Measurements from ENCODE around the gene RAF1.
"Not testable (repeated sequence)": the region's sequence is repeated elsewhere in the genome, so short reads cannot be mapped to it uniquely, and the experiment has no call there.

The RAF1 gene

GRCh38 chr3:12559520-12559919 lies 104.4 kb downstream of the RAF1 start:
- DNase-seq (ENCODE audit: low read depth), result no peak

- no peak for DNase-seq (ENCODE audit: low read depth)
Observed at GRCh38 chr3:12558706-12559105, 105.2 kb downstream of the RAF1 start.

GRCh38 chr3:12557473-12558100 lies 106.3 kb downstream of the RAF1 start:
- DNase-seq (ENCODE audit: low read depth), result peak; percentile 72

- DNase-seq (ENCODE audit: low read depth), result peak; percentile 78
Observed at GRCh38 chr3:12556690-12557472, 107.0 kb downstream of the RAF1 start, which contains the start of gene MKRN2. Gene MKRN2, plus strand, starts transcription at chr3:12557087. Its CDS starts 64 bp downstream, at chr3:12557151.

- DNase-seq (ENCODE audit: low read depth), result no peak
Observed at GRCh38 chr3:12556314-12556689, 107.6 kb downstream of the RAF1 start.

- DNase-seq (ENCODE audit: low read depth), result peak; percentile 18
Observed at GRCh38 chr3:12553921-12554391, 110.0 kb downstream of the RAF1 start.

- no peak for DNase-seq (ENCODE audit: low read depth)
Observed at GRCh38 chr3:12549971-12550760, 113.8 kb downstream of the RAF1 start.

- DNase-seq (ENCODE audit: low read depth), result peak; percentile 6
Observed at GRCh38 chr3:12545473-12545791, 118.5 kb downstream of the RAF1 start, which contains the start of gene MKRN2OS. Gene MKRN2OS, minus strand, starts transcription at chr3:12545499. Its CDS starts 35 bp downstream, at chr3:12545464.

GRCh38 chr3:12544652-12545472 lies 119.1 kb downstream of the RAF1 start:
- no peak for DNase-seq (ENCODE audit: low read depth)

GRCh38 chr3:12543497-12543896 lies 120.4 kb downstream of the RAF1 start:
- not testable (repeated sequence) for DNase-seq (ENCODE audit: low read depth)

GRCh38 chr3:12541625-12542024 lies 122.3 kb downstream of the RAF1 start:
- DNase-seq (ENCODE audit: low read depth), result no peak

- peak; percentile 27 for DNase-seq (ENCODE audit: low read depth)
Observed at GRCh38 chr3:12536423-12536822, 127.5 kb downstream of the RAF1 start.

Measured in iris pigment epithelial cell (primary cell).